GM18858 (cell line): ENCODE results near the gene RSPH1.
A peak's percentile ranks its signal among the peaks of the same experiment; 100 is the strongest.

Source experiments
- ATAC-seq: cut with Tn5 transposase; IDR thresholded peaks from one replicate; pipeline ENCODE4 v1.9.1; 2021; ENCODE audit not compliant: unreplicated experiment

RSPH1 gene

GRCh38 chr21:42496120-42496838, at the start of gene RSPH1:
RSPH1 (minus strand) TSS chr21:42496224; CDS start chr21:42496186, 38 bp downstream.
- peak; percentile 94 for ATAC-seq

DNA sequence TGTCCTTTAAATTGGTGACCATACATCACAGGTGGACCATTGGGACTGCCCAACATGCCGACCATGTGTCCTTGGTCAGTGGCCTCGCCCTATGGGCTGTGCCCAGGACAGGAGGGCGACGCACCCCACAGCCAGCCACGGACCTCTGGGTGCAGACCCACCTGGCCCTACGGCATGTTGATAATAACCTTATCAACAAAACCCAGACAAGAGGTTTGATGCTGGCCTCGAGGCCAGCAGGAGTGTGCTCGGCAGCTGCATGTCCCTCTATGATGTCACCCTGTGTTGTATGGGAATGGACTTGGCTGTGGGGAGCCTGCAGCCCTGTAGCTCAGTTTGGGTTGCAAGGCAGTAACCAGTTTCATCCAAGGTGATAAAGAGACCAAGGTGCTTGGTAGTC, 49.7 kb upstream of the RSPH1 start:
- no peak for ATAC-seq

- ATAC-seq = no peak
These were observed 49.3 kb upstream of the RSPH1 start for GRCh38 chr21:42545317-42545716.

DNA sequence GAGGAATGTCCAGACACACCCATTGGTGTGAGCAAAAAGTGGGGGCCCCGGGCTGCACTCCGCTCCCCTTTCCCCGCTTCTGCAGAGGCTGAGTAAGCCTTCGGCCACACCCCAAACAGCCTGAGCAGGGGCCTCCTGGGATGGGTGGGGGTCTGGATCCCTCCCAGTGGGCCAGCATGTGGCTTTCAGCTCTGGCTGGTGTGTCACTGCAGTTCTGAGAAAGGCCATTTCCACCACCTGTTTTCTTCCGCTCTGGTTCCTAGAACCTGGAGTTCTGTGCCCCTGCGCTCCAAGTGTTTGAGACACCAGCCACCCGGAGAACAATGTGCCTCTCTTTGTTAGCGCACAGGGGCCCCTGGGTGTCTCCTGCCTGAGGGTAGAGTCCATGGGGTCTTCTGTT, 48.5 kb upstream of the RSPH1 start:
- ATAC-seq = no peak

DNA sequence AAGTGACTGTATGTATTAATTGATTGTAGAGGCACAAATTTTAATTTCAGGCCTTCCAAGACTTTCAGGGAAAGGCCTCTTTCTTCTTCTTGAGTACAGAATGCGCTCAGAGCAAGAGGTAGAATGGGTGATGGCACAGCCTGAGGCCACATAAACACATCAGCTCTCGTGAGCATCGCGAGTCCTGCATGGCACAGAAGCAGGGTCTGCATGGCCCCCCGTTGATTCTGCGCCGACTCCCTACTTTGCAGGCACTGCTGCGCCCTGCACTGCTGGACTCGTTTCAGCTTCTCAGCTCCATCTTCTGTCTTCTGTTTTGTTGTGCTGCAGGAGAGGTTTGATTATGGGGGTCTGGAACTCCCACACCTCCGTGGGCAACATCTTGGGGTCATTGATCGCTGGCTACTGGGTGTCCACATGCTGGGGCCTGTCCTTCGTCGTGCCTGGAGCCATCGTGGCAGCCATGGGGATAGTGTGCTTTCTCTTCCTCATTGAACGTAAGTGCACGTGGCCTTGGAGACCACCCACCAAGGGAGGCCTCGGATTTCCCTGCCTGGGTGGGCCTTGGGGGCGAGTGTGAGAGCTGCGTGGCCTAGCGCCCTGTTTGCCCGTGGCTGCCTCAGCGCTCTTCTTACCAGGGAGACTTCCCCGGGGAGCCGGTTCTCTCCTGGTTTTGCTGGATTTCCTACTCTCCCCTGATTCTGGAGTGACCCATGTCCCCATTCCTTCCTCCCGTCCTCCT, 47.3 kb upstream of the RSPH1 start:
- no peak for ATAC-seq

GRCh38 chr21:42542596-42542995, 46.6 kb upstream of the RSPH1 start:
- ATAC-seq = no peak

DNA sequence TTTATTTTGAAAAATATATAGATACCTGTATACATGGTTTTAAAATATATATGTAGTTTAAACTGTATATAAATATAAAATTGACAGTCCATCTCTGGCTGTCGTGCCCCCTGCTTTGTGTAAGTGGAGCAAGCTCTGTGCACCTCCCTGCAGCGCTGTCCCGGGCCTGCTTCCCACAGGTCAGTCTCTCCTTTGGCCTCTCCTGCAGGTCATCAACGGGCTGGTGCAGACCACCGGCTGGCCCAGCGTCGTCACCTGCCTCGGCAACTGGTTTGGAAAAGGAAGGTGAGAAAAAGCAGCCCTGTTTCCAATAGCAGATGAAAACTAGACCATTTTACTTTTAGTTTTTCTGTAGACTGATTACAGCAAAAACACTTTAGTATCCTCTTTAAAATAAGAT, 46.2 kb upstream of the RSPH1 start:
- ATAC-seq = no peak

DNA sequence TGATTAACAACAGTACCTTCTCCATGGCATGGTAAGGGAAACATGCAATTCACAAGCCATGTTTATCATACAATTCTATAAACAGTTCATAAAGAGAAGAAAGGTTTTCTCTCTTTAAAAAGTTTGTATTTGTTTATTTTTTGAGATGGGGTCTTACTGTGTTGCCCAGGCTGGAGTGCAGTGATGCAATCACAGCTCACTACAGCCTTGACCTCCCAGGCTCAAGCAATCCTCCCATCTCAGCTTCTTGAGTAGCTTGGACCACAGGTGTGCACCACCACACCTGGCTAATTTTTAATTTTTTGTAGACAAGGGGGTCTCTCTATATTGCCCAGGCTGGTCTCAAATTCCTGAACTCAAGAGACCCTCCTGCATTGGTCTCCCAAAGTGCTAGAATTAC, 45.6 kb upstream of the RSPH1 start:
- no peak for ATAC-seq

DNA sequence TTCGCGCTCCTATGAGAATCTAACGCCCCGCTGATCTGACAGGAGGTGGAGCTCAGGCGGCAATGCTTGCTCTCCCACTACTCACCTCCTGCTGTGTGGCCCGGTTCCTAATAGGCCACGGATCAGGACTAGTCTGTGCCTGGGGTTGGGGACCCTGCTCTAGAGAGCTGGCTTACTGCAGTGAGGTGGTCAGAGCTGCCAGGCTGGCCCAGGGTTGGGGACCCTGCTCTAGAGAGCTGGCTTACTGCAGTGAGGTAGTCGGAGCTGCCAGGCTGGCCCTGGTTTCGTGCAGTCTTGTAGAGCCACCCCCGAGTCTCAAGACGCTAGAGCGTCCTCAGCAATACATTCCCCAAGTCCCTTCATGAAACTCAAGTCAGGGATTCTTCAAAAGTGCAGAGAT, 45.1 kb upstream of the RSPH1 start:
- no peak for ATAC-seq

GRCh38 chr21:42540396-42540795, 44.4 kb upstream of the RSPH1 start:
- ATAC-seq = no peak

DNA sequence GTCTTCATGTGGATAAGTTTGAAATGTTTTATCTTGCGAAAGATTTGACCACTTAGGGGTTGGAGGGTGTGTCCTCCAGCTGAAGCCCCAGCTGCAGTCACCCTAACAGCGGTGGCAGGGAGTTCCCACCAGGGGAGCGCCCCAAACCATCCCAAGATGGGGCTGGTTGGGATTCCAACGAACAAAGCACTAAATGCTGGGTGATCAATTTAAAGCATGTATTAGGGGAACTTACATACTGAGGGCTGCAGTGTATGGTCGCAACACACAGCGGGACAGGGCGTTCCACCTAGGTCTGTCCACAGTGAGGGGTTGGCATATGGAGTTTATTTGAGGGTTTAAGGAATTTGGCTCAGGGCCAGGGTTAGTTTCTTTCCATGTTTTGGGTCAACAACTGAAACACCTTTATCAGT, 43.9 kb upstream of the RSPH1 start:
- ATAC-seq = no peak

- no peak for ATAC-seq
These were observed 43.3 kb upstream of the RSPH1 start for GRCh38 chr21:42539342-42539741.

DNA sequence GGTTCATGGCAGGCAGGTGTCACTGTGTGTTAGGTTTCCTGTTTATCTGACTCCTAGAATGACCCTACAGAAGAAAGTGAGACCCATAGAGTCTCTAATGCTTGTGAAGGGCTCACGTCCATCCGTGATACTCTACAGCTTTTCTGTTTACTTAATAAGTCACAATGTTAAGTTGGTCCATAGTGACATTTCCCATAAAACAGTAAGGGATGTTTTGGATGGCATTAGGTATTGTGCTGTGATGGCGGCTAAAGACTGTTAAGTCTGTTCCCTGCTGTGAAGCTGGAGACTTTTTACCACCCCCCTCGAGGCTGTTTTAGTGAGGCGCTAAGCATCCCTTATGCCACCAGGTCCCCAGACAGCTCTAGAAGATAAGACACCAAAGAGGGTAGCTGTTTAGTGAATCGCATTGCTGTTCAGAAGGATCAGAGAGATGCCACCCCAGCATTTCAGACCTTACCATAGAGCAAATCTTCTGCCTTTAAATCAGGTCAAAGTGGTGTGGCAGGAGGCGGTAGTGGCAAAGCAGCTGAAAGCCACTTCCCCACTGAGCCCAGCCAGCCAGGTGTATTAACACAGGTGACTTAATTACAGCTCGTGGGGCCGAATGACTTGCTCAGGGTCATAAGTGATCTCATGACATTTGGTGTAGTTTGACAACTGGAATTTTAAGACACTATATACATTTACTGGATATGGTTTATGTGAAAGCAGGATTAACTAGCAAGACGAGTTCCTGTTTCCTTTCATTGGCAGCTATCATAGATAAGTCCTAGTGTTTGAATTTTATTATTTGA, 42.7 kb upstream of the RSPH1 start:
- ATAC-seq = no peak

- no peak for ATAC-seq
These were observed 41.2 kb upstream of the RSPH1 start for GRCh38 chr21:42537106-42537742.

GRCh38 chr21:42536601-42537000, 40.6 kb upstream of the RSPH1 start:
- ATAC-seq = no peak

- ATAC-seq = peak; percentile 47
These were observed 39.7 kb upstream of the RSPH1 start for GRCh38 chr21:42535602-42536171.

- ATAC-seq = no peak
These were observed 38.7 kb upstream of the RSPH1 start for GRCh38 chr21:42534421-42535378.

- no peak for ATAC-seq
These were observed 37.9 kb upstream of the RSPH1 start for GRCh38 chr21:42533963-42534355.

GRCh38 chr21:42533306-42533962, 37.4 kb upstream of the RSPH1 start:
- ATAC-seq = no peak
